A549 (cell line): ENCODE data around the gene SMIM8. TPM values are rescaled to one million over a fixed set of nuclear protein-coding genes. Genes with fewer than 3 reads are reported as not detected.

ENCODE experiments used
- ATAC-seq, 2 experiments: fragments of 200-7000 bp in 1 of 2; fragments of >200 bp in 1 of 2; cut with Nextera tagmentation in 1 of 2; cut with Tn5 transposase in 1 of 2; 3 replicates each; pipeline versions ENCODE4 v1.8.0 to v1.9.1; 2018 to 2020; ENCODE audit warnings: mild to moderate bottlenecking in 1 of 2, moderate library complexity in 1 of 2
- CTCF ChIA-PET: fragments of 300-600 bp; sonication (Branson Sonifier 250); formaldehyde crosslinking; extraction: SDS; loops from one replicate; lab custom pipeline; 2021; ENCODE audit warnings: antibody characterized with exemption, inconsistent platforms; lab: Yijun Ruan, JAX
- POLR2A ChIA-PET: fragments of 350-600 bp; formaldehyde crosslinking; extraction: SDS; loops from one replicate; lab custom pipeline; 2021; ENCODE audit warnings: antibody characterized with exemption, inconsistent platforms; lab: Yijun Ruan, JAX
- DNase-seq, 2 experiments: peaks; one replicate each; pipeline versions ENCODE4 v3.0.0 to v3.0.0-alpha.2; 2011 to 2016; ENCODE audit warnings: low read depth in 1 of 2, low spot score in 1 of 2
- FAIRE-seq: peaks from 2 replicates; lab custom pipeline; 2011; peaks lifted over from hg19 to GRCh38; lab: Jason Lieb, UNC
- H3K27ac ChIP-seq, 2 experiments: fragments of >200 bp; sonication (Bioruptor Twin); formaldehyde crosslinking; 3 replicates each; pipeline ENCODE4 v1.5.1; 2016 to 2017
- H3K4me1 ChIP-seq: fragments of >200 bp; sonication (Bioruptor Twin); formaldehyde crosslinking; 3 replicates; pipeline ENCODE4 v1.6.1; 2016
- H3K4me2 ChIP-seq: fragments of >200 bp; sonication (Bioruptor Twin); formaldehyde crosslinking; 3 replicates; pipeline ENCODE4 v1.6.1; 2016
- H3K4me3 ChIP-seq: fragments of >200 bp; sonication (Bioruptor Twin); formaldehyde crosslinking; 3 replicates; pipeline ENCODE4 v1.5.1; 2016
- H3K9me3 ChIP-seq: fragments of >200 bp; sonication (Bioruptor Twin); formaldehyde crosslinking; 3 replicates; pipeline ENCODE4 v1.6.1; 2016
- CBX2 ChIP-seq: fragments of 200-600 bp; sonication (generic); IDR thresholded peaks from 2 replicates; pipeline ENCODE4 v1.6.1; 2016; ENCODE audit warnings: low read depth, mild to moderate bottlenecking, borderline replicate concordance
- CBX8 ChIP-seq: fragments of 200-600 bp; sonication (generic); IDR thresholded peaks from 2 replicates; pipeline ENCODE4 v1.6.1; 2016
- CHD4 ChIP-seq: fragments of 200-600 bp; sonication (generic); IDR thresholded peaks from 2 replicates; pipeline ENCODE4 v1.6.1; 2016; ENCODE audit warnings: antibody characterized with exemption, mild to moderate bottlenecking, borderline replicate concordance
- EHF ChIP-seq: fragments of 250-450 bp; sonication (Bioruptor Pico); IDR thresholded peaks from 2 replicates; pipeline ENCODE4 v1.5.0; 2020; ENCODE audit warnings: mild to moderate bottlenecking
- EP300 ChIP-seq, 2 experiments: fragments of >200 bp; sonication (Bioruptor Twin); formaldehyde crosslinking; IDR thresholded peaks; 2 replicates in 1 of 2; 3 replicates in 1 of 2; pipeline ENCODE4 v1.6.1; 2016 to 2017
- FOXS1 ChIP-seq: fragments of 250-450 bp; sonication (Bioruptor Pico); IDR thresholded peaks from 2 replicates; pipeline ENCODE4 v1.5.0; 2020; ENCODE audit warnings: mild to moderate bottlenecking, moderate library complexity
- GATA3 ChIP-seq: IDR thresholded peaks from 2 replicates; pipeline ENCODE4 v1.6.1; 2012; ENCODE audit warnings: borderline replicate concordance
- HDAC2 ChIP-seq: fragments of 200-600 bp; sonication (generic); IDR thresholded peaks from 2 replicates; pipeline ENCODE4 v1.6.1; 2016
- HOXB13 ChIP-seq: fragments of 250-450 bp; sonication (Bioruptor Pico); IDR thresholded peaks from 2 replicates; pipeline ENCODE4 v1.5.0; 2020; ENCODE audit warnings: low read depth, mild to moderate bottlenecking, moderate library complexity
- JUN ChIP-seq, 2 experiments: fragments of >200 bp; sonication (Bioruptor Twin); formaldehyde crosslinking; IDR thresholded peaks; 2 replicates in 1 of 2; 3 replicates in 1 of 2; pipeline ENCODE4 v1.6.1; 2016 to 2017
- MYC ChIP-seq: IDR thresholded peaks from 2 replicates; pipeline ENCODE4 v1.6.1; 2012; ENCODE audit warnings: mild to moderate bottlenecking, inconsistent platforms, low read length, improper control_type of control experiment, borderline replicate concordance
- NFE2L2 ChIP-seq: fragments of 150-350 bp; conservative IDR thresholded peaks from 2 replicates; pipeline ENCODE4 v1.6.1; 2014; ENCODE audit warnings: low read length
- NPAS2 ChIP-seq: fragments of 250-450 bp; sonication (Bioruptor Pico); IDR thresholded peaks from 2 replicates; pipeline ENCODE4 v1.8.0; 2022; ENCODE audit warnings: mild to moderate bottlenecking, moderate library complexity, borderline replicate concordance
- RARB ChIP-seq: fragments of 250-450 bp; sonication (Bioruptor Pico); IDR thresholded peaks from 2 replicates; pipeline ENCODE4 v1.8.0; 2021; ENCODE audit warnings: mild to moderate bottlenecking, moderate library complexity
- RCOR1 ChIP-seq: fragments of 150-350 bp; IDR thresholded peaks from 2 replicates; pipeline ENCODE4 v1.6.1; 2014; ENCODE audit warnings: antibody characterized with exemption, low read length, low read depth
- REST ChIP-seq: fragments of 200-600 bp; sonication (generic); IDR thresholded peaks from 2 replicates; pipeline ENCODE4 v1.6.1; 2016; ENCODE audit warnings: antibody characterized with exemption, mild to moderate bottlenecking, moderate library complexity
- RNF2 ChIP-seq: fragments of 200-600 bp; sonication (generic); IDR thresholded peaks from 2 replicates; pipeline ENCODE4 v1.6.1; 2016; ENCODE audit warnings: low read depth, mild to moderate bottlenecking, antibody characterized with exemption, moderate library complexity, borderline replicate concordance
- SREBF2 ChIP-seq: fragments of 450-650 bp; IDR thresholded peaks from 2 replicates; pipeline ENCODE4 v1.6.1; 2014; ENCODE audit warnings: mild to moderate bottlenecking, moderate library complexity
- ZC3H11A ChIP-seq: fragments of 450-650 bp; IDR thresholded peaks from 2 replicates; pipeline ENCODE4 v1.6.1; 2014; ENCODE audit warnings: antibody characterized with exemption, mild to moderate bottlenecking
- ZSCAN20 ChIP-seq: fragments of 250-450 bp; sonication (Bioruptor Pico); IDR thresholded peaks from 2 replicates; pipeline ENCODE4 v1.8.0; 2022; ENCODE audit warnings: mild to moderate bottlenecking, moderate library complexity
- WGBS: methylation state at CpG from one replicate; pipeline ENCODE4 v1.1.6; 2017; ENCODE audit errors: missing lambda C conversion rate; 5-methylcytosine and 5-hydroxymethylcytosine counted together
- polyA plus RNA-seq, 4 experiments: library from polyadenylated mRNA; depleted of rRNA in 3 of 4; stranded (reverse); fragments of >200 nt; fragmentation: RNase III in 1 of 4; extraction: RNeasy Plus Mini Kit Qiagen cat#74134 plus additional on column Dnase treatment in 1 of 4; gene quantifications; 2 replicates in 3 of 4; 3 replicates in 1 of 4; pipeline ENCODE4 v1.2.3, GENCODE V29; 2011 to 2017
- TF ChIP-seq, protein P1 (sequence below): fragments of 150-350 bp; IDR thresholded peaks from 2 replicates; pipeline ENCODE4 v1.6.1; 2014; ENCODE audit warnings: low read depth, mild to moderate bottlenecking, low read length
- TF ChIP-seq, protein P2 (sequence below): fragments of >200 bp; sonication (Bioruptor Twin); formaldehyde crosslinking; IDR thresholded peaks from 3 replicates; pipeline ENCODE4 v1.6.1; 2016

Gene SMIM8
- polyA plus RNA-seq, 2 of the 4 experiments (the other 2 are of a cell fraction), result 2.8 to 6.9 TPM

- ATAC-seq (no peak), DNase-seq (no peak), FAIRE-seq (no peak)
- no peak overlapping the region for H3K27ac ChIP-seq
- H3K4me2 ChIP-seq, result no peak overlapping the region
- H3K9me3 ChIP-seq, result no peaks in the 10 kb centered on the region
- POLR2A ChIA-PET, result no interaction called here
- TF ChIP-seq REST, result no peak
- CTCF ChIA-PET, result interaction anchor here (0.6 kb wide), 1 partner anchor 30 kb away, joined by 3 read pairs; no protein-coding TSS in a partner anchor
- H3K4me1 ChIP-seq, result no peaks in the 10 kb centered on the region
- 53% methylated on average over 2 of the region's 2 CpGs for WGBS
- H3K4me3 ChIP-seq, result no peak overlapping the region
Observed at GRCh38 chr6:87373377-87373776, 51.0 kb downstream of the SMIM8 start.

DNA sequence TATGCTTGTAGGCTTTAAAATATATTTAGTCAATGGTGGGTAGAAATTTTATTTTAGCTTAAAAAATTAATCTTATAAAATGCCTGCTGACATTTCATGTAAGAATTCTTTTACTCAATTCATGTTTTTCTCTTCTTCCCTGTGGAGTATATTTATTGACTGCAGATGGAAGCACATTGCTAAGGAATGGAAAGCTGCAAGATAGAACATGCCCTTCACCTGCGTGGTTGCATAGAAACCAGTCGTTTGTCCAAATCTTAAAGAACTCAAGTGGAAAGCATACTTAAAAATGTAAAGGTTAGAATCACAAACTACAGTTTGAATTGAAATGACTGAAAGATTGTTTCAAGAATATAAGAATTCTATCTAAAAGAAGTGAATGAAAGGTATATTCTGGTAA is 52.9 kb downstream of the SMIM8 start:
- no peak for FAIRE-seq
- CTCF ChIA-PET, result interaction anchor here (1.3 kb wide), 1 partner anchor 18 kb away, joined by 4 read pairs; no protein-coding TSS in a partner anchor
- POLR2A ChIA-PET, result no interaction called here
- 70% methylated on average over 2 of the region's 2 CpGs for WGBS
- Histone ChIP-seq H3K9me3 (no peaks in the 10 kb centered on the region), H3K4me3 (no peak overlapping the region)
- TF ChIP-seq RARB (CRISPR knock-in tag) (no peak), HDAC2 (no peak), MYC (no peak), EHF (CRISPR knock-in tag) (no peak), CHD4 (no peak), EP300 (IDR thresholded peaks at IDR 0.05) (no peak), HOXB13 (CRISPR knock-in tag) (no peak), FOXS1 (CRISPR knock-in tag) (no peak), GATA3 (no peak), RCOR1 (no peak)
- TF ChIP-seq, all 56 proteins: peak for 0
- ATAC-seq (no peak), DNase-seq (no peak)
- Histone ChIP-seq H3K27ac (no peak overlapping the region), H3K4me2 (no peak overlapping the region), H3K4me1 (no peaks in the 10 kb centered on the region)

GRCh38 chr6:87376643-87377042 is 54.3 kb downstream of the SMIM8 start:
- WGBS, result 75% methylated on average over 2 of the region's 2 CpGs
- TF ChIP-seq CBX8 (no peak), RCOR1 (no peak), JUN (IDR thresholded peaks at IDR 0.05) (no peak), NPAS2 (no peak), ZSCAN20 (CRISPR knock-in tag) (no peak), SREBF2 (no peak), NFE2L2 (no peak), RNF2 (no peak), EHF (CRISPR knock-in tag) (no peak), CBX2 (no peak), ZC3H11A (no peak)
- TF ChIP-seq, protein P1, sequence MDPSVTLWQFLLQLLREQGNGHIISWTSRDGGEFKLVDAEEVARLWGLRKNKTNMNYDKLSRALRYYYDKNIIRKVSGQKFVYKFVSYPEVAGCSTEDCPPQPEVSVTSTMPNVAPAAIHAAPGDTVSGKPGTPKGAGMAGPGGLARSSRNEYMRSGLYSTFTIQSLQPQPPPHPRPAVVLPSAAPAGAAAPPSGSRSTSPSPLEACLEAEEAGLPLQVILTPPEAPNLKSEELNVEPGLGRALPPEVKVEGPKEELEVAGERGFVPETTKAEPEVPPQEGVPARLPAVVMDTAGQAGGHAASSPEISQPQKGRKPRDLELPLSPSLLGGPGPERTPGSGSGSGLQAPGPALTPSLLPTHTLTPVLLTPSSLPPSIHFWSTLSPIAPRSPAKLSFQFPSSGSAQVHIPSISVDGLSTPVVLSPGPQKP, result no peak
- TF ChIP-seq, protein P2, sequence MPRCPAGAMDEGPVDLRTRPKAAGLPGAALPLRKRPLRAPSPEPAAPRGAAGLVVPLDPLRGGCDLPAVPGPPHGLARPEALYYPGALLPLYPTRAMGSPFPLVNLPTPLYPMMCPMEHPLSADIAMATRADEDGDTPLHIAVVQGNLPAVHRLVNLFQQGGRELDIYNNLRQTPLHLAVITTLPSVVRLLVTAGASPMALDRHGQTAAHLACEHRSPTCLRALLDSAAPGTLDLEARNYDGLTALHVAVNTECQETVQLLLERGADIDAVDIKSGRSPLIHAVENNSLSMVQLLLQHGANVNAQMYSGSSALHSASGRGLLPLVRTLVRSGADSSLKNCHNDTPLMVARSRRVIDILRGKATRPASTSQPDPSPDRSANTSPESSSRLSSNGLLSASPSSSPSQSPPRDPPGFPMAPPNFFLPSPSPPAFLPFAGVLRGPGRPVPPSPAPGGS, result no peak
- TF ChIP-seq, all 56 proteins: peak for 0
- no peak for DNase-seq
- H3K27ac ChIP-seq, result no peak overlapping the region
- no peaks in the 10 kb centered on the region for H3K4me1 ChIP-seq
- no peak for FAIRE-seq
- ATAC-seq, result no peak
- H3K4me2 ChIP-seq, result no peak overlapping the region
- ChIA-PET POLR2A (no interaction called here), CTCF (interaction anchor here (0.9 to 1.7 kb wide), 3 partner anchors 8 to 17 kb away, joined by 3 to 5 read pairs (median 3); no protein-coding TSS in a partner anchor)
- no peak overlapping the region for H3K4me3 ChIP-seq
- H3K9me3 ChIP-seq, result no peaks in the 10 kb centered on the region
